HEK293T (cell line): ENCODE data around the gene PTS.

Experiments
- CTCF ChIA-PET: fragments of 350-600 bp; formaldehyde crosslinking; extraction: SDS; loops from one replicate; lab custom pipeline; 2021; ENCODE audit warnings: antibody characterized with exemption, inconsistent platforms; lab: Yijun Ruan, JAX
- POLR2A ChIA-PET: fragments of 350-600 bp; formaldehyde crosslinking; extraction: SDS; loops from one replicate; lab custom pipeline; 2020; ENCODE audit warnings: antibody characterized with exemption, inconsistent platforms; lab: Yijun Ruan, JAX
- DNase-seq: peaks from one replicate; pipeline ENCODE4 v3.0.0; 2012; ENCODE audit warnings: mixed read lengths; ENCODE audit errors: extremely low spot score
- ARNT ChIP-seq: fragments of 450-650 bp; IDR thresholded peaks from 2 replicates; pipeline ENCODE4 v1.6.1; 2017; ENCODE audit warnings: mild to moderate bottlenecking
- BHLHE40 ChIP-seq: fragments of 450-650 bp; IDR thresholded peaks from 2 replicates; pipeline ENCODE4 v1.6.1; 2016; ENCODE audit warnings: mild to moderate bottlenecking, moderate library complexity, borderline replicate concordance
- CTBP1 ChIP-seq: fragments of 450-650 bp; IDR thresholded peaks from 2 replicates; pipeline ENCODE4 v1.6.1; 2016; ENCODE audit warnings: borderline replicate concordance
- ELF4 ChIP-seq: fragments of 450-650 bp; IDR thresholded peaks from 2 replicates; pipeline ENCODE4 v1.6.1; 2017; ENCODE audit warnings: antibody characterized with exemption
- FOXA1 ChIP-seq: fragments of 450-650 bp; IDR thresholded peaks from 2 replicates; pipeline ENCODE4 v1.6.1; 2016; ENCODE audit warnings: mild to moderate bottlenecking
- FOXK2 ChIP-seq: fragments of 450-650 bp; IDR thresholded peaks from 2 replicates; pipeline ENCODE4 v1.6.1; 2016; ENCODE audit warnings: mild to moderate bottlenecking
- FOXM1 ChIP-seq: fragments of 450-650 bp; IDR thresholded peaks from 2 replicates; pipeline ENCODE4 v1.6.1; 2017; ENCODE audit warnings: mild to moderate bottlenecking, borderline replicate concordance
- HDGF ChIP-seq: fragments of 450-650 bp; IDR thresholded peaks from 2 replicates; pipeline ENCODE4 v1.6.1; 2017; ENCODE audit warnings: antibody characterized with exemption, borderline replicate concordance
- L3MBTL2 ChIP-seq: fragments of 450-650 bp; conservative IDR thresholded peaks from 2 replicates; pipeline ENCODE4 v1.6.1; 2016; ENCODE audit warnings: mild to moderate bottlenecking
- LEF1 ChIP-seq: fragments of 450-650 bp; IDR thresholded peaks from 2 replicates; pipeline ENCODE4 v1.6.1; 2017; ENCODE audit warnings: mild to moderate bottlenecking, borderline replicate concordance
- NFRKB ChIP-seq: fragments of 450-650 bp; IDR thresholded peaks from 2 replicates; pipeline ENCODE4 v1.6.1; 2016; ENCODE audit warnings: mild to moderate bottlenecking, moderate library complexity
- SP1 ChIP-seq: fragments of 450-650 bp; IDR thresholded peaks from 2 replicates; pipeline ENCODE4 v1.6.1; 2017
- SUZ12 ChIP-seq: fragments of 450-650 bp; IDR thresholded peaks from 2 replicates; pipeline ENCODE4 v1.6.1; 2016; ENCODE audit warnings: mild to moderate bottlenecking
- TARDBP ChIP-seq: fragments of 450-650 bp; IDR thresholded peaks from 2 replicates; pipeline ENCODE4 v1.6.1; 2016
- ZNF384 ChIP-seq: fragments of 450-650 bp; IDR thresholded peaks from 2 replicates; pipeline ENCODE4 v1.6.1; 2016
- TF ChIP-seq, protein P1 (sequence below): fragments of 450-650 bp; IDR thresholded peaks from 2 replicates; pipeline ENCODE4 v1.6.1; 2016

PTS gene

DNA sequence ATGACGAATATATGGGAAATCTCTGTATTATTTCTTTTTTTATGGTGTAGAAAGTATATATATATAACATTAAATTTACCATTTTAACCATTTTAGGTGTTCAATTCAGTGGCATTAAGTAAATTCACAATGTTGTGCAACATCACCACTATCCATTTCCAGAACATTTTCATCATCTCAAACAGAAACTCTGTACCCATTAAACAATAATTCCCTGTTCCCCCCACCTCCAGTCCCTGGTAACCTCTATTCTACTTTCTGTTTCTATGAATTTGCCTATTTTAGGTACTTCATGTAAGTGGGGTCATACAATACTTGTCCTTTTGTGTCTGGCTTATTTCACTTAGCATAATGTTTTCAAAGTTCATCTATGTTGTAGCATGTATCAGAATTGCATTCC lies 15.3 kb upstream of the PTS start:
- POLR2A ChIA-PET = no interaction called here
- TF ChIP-seq ELF4 (no peak), HDGF (no peak), FOXA1 (no peak), LEF1 (no peak), SUZ12 (no peak), ARNT (no peak), SP1 (no peak), ZNF384 (no peak), L3MBTL2 (no peak), BHLHE40 (no peak), TARDBP (no peak), FOXK2 (no peak), NFRKB (no peak), FOXM1 (no peak), CTBP1 (no peak)
- TF ChIP-seq, protein P1, sequence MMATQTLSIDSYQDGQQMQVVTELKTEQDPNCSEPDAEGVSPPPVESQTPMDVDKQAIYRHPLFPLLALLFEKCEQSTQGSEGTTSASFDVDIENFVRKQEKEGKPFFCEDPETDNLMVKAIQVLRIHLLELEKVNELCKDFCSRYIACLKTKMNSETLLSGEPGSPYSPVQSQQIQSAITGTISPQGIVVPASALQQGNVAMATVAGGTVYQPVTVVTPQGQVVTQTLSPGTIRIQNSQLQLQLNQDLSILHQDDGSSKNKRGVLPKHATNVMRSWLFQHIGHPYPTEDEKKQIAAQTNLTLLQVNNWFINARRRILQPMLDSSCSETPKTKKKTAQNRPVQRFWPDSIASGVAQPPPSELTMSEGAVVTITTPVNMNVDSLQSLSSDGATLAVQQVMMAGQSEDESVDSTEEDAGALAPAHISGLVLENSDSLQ = no peak
- no peak for DNase-seq
- CTCF ChIA-PET = no interaction called here

DNA sequence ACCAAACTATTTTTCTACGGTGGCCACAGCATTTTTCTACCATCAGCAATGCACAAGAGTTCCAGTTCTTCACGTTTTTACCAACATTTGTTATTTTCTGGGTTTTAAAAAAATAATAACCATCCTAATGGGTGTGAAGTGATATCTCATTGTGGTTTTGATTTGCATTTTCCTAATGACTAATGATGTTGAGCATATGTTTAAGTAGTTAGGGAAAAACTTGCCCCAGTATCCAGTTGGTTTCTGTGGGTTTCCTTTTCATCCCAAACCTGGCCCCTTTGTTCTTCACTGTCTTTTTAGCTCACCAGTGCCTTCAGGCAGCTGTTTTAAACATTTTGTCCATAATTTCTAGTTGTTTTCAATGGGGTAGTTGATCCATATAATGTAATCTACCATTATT lies 14.7 kb upstream of the PTS start:
- DNase-seq = no peak
- ChIA-PET POLR2A (no interaction called here), CTCF (no interaction called here)
- TF ChIP-seq ELF4 (no peak), NFRKB (no peak), BHLHE40 (no peak), CTBP1 (no peak), ZNF384 (no peak), FOXA1 (no peak), TARDBP (no peak), FOXM1 (no peak), SP1 (no peak), ARNT (no peak), HDGF (no peak), FOXK2 (no peak), L3MBTL2 (no peak), LEF1 (no peak), SUZ12 (no peak)
- TF ChIP-seq, protein P1 = no peak

DNA sequence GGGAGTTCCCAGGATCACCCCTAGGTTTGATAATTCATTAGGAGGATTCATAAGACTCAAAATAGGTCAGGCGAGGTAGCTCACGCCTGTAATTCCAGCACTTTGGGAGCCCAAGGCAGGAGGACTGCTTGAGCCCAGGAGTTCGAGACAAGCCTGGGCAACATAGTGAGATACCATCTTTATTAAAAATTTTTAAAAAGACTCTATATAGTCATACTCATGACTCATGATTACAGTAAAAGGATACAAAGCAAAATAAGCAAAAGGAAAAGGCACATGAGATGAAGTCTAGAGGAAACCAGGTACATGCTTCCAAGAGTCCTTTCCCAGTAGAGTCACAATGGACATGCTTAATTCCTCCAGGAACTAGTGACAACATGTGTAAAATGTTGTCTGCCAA lies 13.9 kb upstream of the PTS start:
- ChIA-PET CTCF (no interaction called here), POLR2A (no interaction called here)
- DNase-seq = no peak
- no peak for TF ChIP-seq FOXK2
- TF ChIP-seq ELF4 = no peak
- no peak for TF ChIP-seq HDGF
- TF ChIP-seq L3MBTL2 = no peak
- TF ChIP-seq SUZ12 = no peak
- TF ChIP-seq NFRKB = no peak

DNA sequence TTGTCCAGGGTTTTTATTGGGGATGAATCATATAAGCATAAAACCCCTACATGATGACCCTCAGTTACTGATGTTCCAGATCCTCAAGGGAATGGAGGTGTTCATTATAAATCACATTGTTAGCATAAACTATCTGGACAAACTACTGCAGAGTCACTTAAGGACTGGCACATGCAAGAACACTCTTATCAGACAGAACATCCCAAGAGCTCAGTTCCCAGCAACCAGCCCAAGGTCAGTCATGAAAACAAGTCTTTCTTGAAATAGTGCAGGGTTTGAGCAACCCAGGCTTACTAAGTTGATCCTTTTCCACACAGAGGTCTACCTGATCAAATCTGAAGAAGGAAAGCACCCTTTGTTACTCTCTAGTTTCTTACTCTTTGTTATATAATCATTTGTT lies 13.5 kb upstream of the PTS start:
- no peak for TF ChIP-seq ELF4
- TF ChIP-seq, protein P1 = no peak
- TF ChIP-seq LEF1 = no peak
- no peak for TF ChIP-seq ZNF384
- TF ChIP-seq NFRKB = no peak
- TF ChIP-seq TARDBP = no peak
- TF ChIP-seq SUZ12 = no peak
- no peak for TF ChIP-seq HDGF
- TF ChIP-seq FOXA1 = no peak
- no peak for TF ChIP-seq BHLHE40
- no peak for TF ChIP-seq L3MBTL2
- TF ChIP-seq CTBP1 = no peak
- TF ChIP-seq ARNT = no peak
- no peak for TF ChIP-seq FOXK2
- no peak for TF ChIP-seq FOXM1
- TF ChIP-seq SP1 = no peak
- POLR2A ChIA-PET = no interaction called here
- DNase-seq = no peak
- CTCF ChIA-PET = no interaction called here

DNA sequence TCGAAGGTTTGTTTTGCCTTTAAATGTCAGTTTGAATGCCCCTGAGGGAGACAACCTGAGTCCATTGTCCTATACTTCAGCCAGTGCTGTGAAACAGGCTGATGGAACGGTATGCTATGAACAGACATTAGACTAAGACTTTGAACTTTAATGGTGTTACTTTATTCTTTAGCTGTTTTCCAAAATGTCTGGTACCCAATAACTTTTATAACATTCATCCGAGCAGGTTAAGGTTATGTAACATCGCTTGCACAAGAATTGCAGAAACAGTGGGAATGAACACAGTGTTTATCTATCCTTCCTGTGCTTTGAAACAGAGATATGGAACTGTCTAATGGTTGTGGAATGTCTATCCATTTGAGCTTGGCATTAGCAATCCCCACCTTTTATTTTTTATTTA lies 12.5 kb upstream of the PTS start:
- no peak for TF ChIP-seq L3MBTL2
- DNase-seq = no peak
- ChIA-PET CTCF (interaction anchor here (0.6 to 1.0 kb wide), 2 partner anchors 10 to 67 kb away, joined by 4 to 5 read pairs; no protein-coding TSS in a partner anchor), POLR2A (no interaction called here)

DNA sequence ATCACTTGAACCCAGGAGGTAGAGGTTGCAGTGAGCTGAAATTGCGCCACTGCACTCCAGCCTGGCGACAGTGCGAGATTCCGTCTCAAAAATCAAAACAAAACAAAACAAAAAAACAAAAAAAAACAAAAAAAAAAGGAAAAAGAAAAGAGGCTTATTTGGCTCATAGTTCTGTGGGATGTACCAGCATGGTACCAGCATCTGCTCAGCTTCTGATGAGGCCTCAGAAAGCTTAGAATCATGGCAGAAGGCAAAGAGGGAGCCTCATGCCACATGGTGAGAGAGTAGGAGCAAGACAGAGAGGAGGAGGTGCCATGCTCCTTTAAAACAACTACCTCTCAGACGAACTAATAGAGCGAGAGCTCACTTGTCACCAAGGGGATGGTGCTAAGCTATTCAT lies 10.6 kb upstream of the PTS start:
- no peak for TF ChIP-seq FOXM1
- no peak for DNase-seq
- CTCF ChIA-PET = interaction anchor here (0.7 to 1.4 kb wide), 3 partner anchors 64 to 102 kb away, joined by 3 to 4 read pairs (median 3); no protein-coding TSS in a partner anchor
- POLR2A ChIA-PET = no interaction called here

DNA sequence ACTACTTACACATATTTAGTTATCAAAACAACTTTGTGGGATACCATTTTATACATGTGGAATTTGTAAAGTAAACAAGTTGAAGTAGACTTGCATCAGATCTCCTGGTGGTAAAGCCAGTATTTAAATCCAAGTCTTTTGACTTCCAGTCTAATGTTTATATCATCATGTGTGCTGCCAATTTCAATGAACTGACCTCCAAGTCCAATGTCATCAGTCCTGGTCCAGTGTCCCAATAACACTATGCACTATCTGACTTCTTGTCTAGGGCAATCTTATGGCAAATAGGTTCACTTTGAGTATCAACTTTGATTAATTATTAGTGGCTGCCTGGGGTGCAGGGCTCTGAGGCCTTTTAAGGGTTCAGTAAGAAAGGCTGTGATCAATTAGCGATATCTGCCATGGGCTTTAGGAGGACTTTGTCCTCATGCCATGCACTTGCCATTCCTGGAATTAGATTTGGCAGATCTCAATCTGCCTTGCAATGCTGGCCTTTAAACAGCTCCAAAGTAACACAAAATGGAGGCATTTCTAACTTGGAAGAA lies 9.6 kb upstream of the PTS start:
- CTCF ChIA-PET = interaction anchor here (0.6 to 1.5 kb wide), 3 partner anchors 11 to 64 kb away, joined by 3 to 4 read pairs (median 3); no protein-coding TSS in a partner anchor
- DNase-seq = no peak
- POLR2A ChIA-PET = no interaction called here
- TF ChIP-seq CTBP1 = no peak
- TF ChIP-seq ELF4 = no peak
- TF ChIP-seq L3MBTL2 = no peak
- no peak for TF ChIP-seq FOXM1
- TF ChIP-seq, protein P1 = no peak
- no peak for TF ChIP-seq NFRKB
- TF ChIP-seq SUZ12 = no peak
- TF ChIP-seq LEF1 = no peak
- TF ChIP-seq BHLHE40 = no peak
- no peak for TF ChIP-seq FOXK2
- no peak for TF ChIP-seq ZNF384
- TF ChIP-seq SP1 = no peak
- no peak for TF ChIP-seq TARDBP
- no peak for TF ChIP-seq ARNT
- no peak for TF ChIP-seq FOXA1
- TF ChIP-seq HDGF = no peak
